OCI-LY1 (cell line): Measurements from ENCODE around the gene GGN.

Source experiments
- H2AFZ ChIP-seq: fragments of 200-600 bp; sonication (generic), shearing (Covaris generic); 2 replicates; pipeline ENCODE4 v1.6.0; 2014; ENCODE audit warnings: antibody characterized with exemption, mild to moderate bottlenecking, low read length
- H3F3A ChIP-seq: fragments of 200-600 bp; sonication (generic), shearing (Covaris generic); 2 replicates; pipeline ENCODE4 v1.6.0; 2014; ENCODE audit warnings: mild to moderate bottlenecking, antibody characterized with exemption, low read length, moderate library complexity; ENCODE audit not compliant: insufficient read depth
- H3K27ac ChIP-seq: fragments of 200-600 bp; sonication (generic); 2 replicates; pipeline ENCODE4 v1.5.1; 2014; ENCODE audit warnings: low read length, mixed run types, mild to moderate bottlenecking, low read depth; ENCODE audit not compliant: poor library complexity, severe bottlenecking
- H3K27me3 ChIP-seq: fragments of 200-600 bp; sonication (generic); 2 replicates; pipeline ENCODE4 v1.6.0; 2014; ENCODE audit warnings: antibody characterized with exemption, mild to moderate bottlenecking, low read length, moderate library complexity; ENCODE audit not compliant: insufficient read depth
- H3K36me3 ChIP-seq: fragments of 200-600 bp; sonication (generic); 2 replicates; pipeline ENCODE4 v1.6.1; 2014; ENCODE audit warnings: mild to moderate bottlenecking, antibody characterized with exemption, low read length, moderate library complexity, mixed read lengths; ENCODE audit not compliant: insufficient read depth
- H3K4me1 ChIP-seq: fragments of 200-600 bp; sonication (generic); 2 replicates; pipeline ENCODE4 v1.5.1; 2014; ENCODE audit warnings: mild to moderate bottlenecking, low read length, moderate library complexity; ENCODE audit not compliant: insufficient read depth, severe bottlenecking
- H3K4me2 ChIP-seq: fragments of 200-600 bp; sonication (generic), shearing (Covaris generic); 2 replicates; pipeline ENCODE4 v1.6.1; 2014; ENCODE audit warnings: low read length
- H3K4me3 ChIP-seq: fragments of 200-600 bp; sonication (generic); 2 replicates; pipeline ENCODE4 v1.5.1; 2014; ENCODE audit warnings: low read length, low read depth, mild to moderate bottlenecking, mixed read lengths; ENCODE audit not compliant: poor library complexity, severe bottlenecking
- H3K79me2 ChIP-seq: fragments of 200-600 bp; shearing (Covaris generic); 2 replicates; pipeline ENCODE4 v1.6.1; 2016; ENCODE audit warnings: mixed run types, low read length, mixed read lengths; ENCODE audit not compliant: insufficient read depth
- H3K9ac ChIP-seq: fragments of 200-600 bp; sonication (generic), shearing (Covaris generic); 2 replicates; pipeline ENCODE4 v1.6.1; 2014; ENCODE audit warnings: mild to moderate bottlenecking, low read length, mixed read lengths
- H3K9me2 ChIP-seq: fragments of 200-600 bp; sonication (generic), shearing (Covaris generic); 2 replicates; pipeline ENCODE4 v1.6.1; 2014; ENCODE audit warnings: low read depth, mild to moderate bottlenecking, low read length, mixed read lengths
- H3K9me3 ChIP-seq: fragments of 200-600 bp; shearing (Covaris generic); 2 replicates; pipeline ENCODE4 v1.6.1; 2014; ENCODE audit warnings: low read length, mixed read lengths
- H4K20me1 ChIP-seq: fragments of 200-600 bp; sonication (generic), shearing (Covaris generic); 2 replicates; pipeline ENCODE4 v1.6.0; 2016; ENCODE audit warnings: mild to moderate bottlenecking, low read length; ENCODE audit not compliant: insufficient read depth
- EZH2 ChIP-seq: fragments of 200-600 bp; sonication (generic), shearing (Covaris generic); IDR thresholded peaks from 2 replicates; pipeline ENCODE4 v1.8.0; 2017; ENCODE audit warnings: borderline replicate concordance, mixed run types, mild to moderate bottlenecking, antibody characterized with exemption, low read length, moderate library complexity, mixed read lengths
- TF ChIP-seq, protein P1 (sequence below): fragments of 200-600 bp; sonication (generic), shearing (Covaris generic); IDR thresholded peaks from 2 replicates; pipeline ENCODE4 v1.5.1; 2017; ENCODE audit warnings: mild to moderate bottlenecking, antibody characterized with exemption, low read length, moderate library complexity, mixed read lengths

The GGN gene

DNA sequence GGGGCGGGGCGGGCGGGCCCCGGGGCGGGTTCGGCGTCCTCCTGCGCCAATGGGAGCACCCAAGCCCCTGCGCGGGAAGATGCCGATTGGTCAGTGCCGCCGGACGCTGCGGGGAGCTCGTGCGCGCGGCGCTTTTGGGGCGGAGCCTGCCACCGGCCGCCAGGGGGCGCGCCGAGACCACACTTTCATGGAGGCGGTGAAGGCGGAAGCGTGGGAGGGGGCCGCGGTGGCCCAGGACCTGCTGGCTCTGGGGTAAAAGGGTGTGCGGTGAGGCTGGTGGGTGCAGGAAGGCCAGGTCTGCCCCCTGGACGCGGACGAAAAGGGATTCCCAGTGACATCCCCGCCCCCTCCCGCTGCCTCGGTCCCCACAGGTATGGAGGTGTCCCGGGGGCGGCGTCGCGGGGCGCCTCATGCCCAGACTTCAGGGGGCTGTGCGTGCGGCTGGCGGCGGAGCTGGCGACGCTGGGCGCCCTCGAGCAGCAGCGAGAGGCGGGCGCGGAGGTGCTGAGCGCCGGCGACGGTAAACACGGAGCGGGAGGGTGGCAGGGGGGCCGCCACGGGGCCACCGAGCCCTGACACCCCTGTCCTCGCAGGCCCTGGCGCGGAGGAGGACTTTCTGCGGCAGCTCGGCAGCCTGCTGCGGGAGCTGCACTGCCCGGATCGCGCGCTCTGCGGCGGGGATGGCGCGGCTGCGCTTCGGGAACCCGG is 15.3 kb upstream of the GGN start, which contains the start of gene FAM98C:
TSS of gene FAM98C (plus strand) at position 127 of the 708 bp plus-strand sequence. CDS start at position 188, 61 bp downstream.
- no peak within 1 kb of the TSS for H3K27ac ChIP-seq
- no peaks in the 10 kb centered on the region for H3K27me3 ChIP-seq
- no peak for TF ChIP-seq EZH2
- TF ChIP-seq, protein P1, sequence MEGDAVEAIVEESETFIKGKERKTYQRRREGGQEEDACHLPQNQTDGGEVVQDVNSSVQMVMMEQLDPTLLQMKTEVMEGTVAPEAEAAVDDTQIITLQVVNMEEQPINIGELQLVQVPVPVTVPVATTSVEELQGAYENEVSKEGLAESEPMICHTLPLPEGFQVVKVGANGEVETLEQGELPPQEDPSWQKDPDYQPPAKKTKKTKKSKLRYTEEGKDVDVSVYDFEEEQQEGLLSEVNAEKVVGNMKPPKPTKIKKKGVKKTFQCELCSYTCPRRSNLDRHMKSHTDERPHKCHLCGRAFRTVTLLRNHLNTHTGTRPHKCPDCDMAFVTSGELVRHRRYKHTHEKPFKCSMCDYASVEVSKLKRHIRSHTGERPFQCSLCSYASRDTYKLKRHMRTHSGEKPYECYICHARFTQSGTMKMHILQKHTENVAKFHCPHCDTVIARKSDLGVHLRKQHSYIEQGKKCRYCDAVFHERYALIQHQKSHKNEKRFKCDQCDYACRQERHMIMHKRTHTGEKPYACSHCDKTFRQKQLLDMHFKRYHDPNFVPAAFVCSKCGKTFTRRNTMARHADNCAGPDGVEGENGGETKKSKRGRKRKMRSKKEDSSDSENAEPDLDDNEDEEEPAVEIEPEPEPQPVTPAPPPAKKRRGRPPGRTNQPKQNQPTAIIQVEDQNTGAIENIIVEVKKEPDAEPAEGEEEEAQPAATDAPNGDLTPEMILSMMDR = peak; percentile 85
- peak within 1 kb of the TSS; percentile 77 for H3K4me2 ChIP-seq
- H4K20me1 ChIP-seq = no peaks in the 10 kb centered on the region
- H3K9me3 ChIP-seq = no peaks in the 10 kb centered on the region
- no peaks in the 10 kb centered on the region for H3K79me2 ChIP-seq
- H2AFZ ChIP-seq = peak within 1 kb of the TSS; percentile 83
- H3F3A ChIP-seq = no peaks in the 10 kb centered on the region
- no peaks in the 10 kb centered on the region for H3K9me2 ChIP-seq
- H3K4me1 ChIP-seq = peaks cover 10% of the 10 kb centered on the region
- H3K36me3 ChIP-seq = peaks cover 8% of the 10 kb centered on the region; the same call in 1 of the 2 replicates
- peak within 1 kb of the TSS; percentile 81 for H3K9ac ChIP-seq
- H3K4me3 ChIP-seq = peak within 1 kb of the TSS; percentile 78

DNA sequence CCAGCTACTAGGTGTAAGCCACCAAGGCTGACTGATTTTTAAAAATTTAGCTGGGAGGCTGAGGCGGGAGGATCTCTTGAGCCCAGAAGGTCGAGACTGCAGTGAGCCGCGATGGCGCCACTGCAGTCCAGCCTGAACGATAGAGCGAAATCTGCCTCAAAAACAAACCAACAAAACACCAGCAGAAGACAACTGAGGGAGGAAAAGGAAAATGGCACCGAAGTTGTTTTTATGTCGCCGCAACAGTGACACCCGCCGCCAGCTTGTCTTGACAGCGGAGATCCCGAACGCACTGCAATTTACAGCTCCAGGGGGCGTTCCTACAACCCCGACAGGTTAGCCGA is 14.8 kb upstream of the GGN start:
- H3K27me3 ChIP-seq = no peaks in the 10 kb centered on the region
- H3K4me1 ChIP-seq = peaks cover 10% of the 10 kb centered on the region
- peak overlapping the region; percentile 76 for H3K4me2 ChIP-seq
- peaks cover 8% of the 10 kb centered on the region; the same call in 1 of the 2 replicates for H3K36me3 ChIP-seq
- no peak for TF ChIP-seq EZH2
- TF ChIP-seq, protein P1 = no peak
- H2AFZ ChIP-seq = peak overlapping the region; percentile 83
- peak overlapping the region; percentile 53 for H3K4me3 ChIP-seq
- no peak overlapping the region for H3K27ac ChIP-seq
- H3K9ac ChIP-seq = peak overlapping the region; percentile 50; the same call in 1 of the 2 replicates
- no peaks in the 10 kb centered on the region for H3K9me2 ChIP-seq
- no peaks in the 10 kb centered on the region for H4K20me1 ChIP-seq
- H3K79me2 ChIP-seq = no peaks in the 10 kb centered on the region
- H3K9me3 ChIP-seq = no peaks in the 10 kb centered on the region
- H3F3A ChIP-seq = no peaks in the 10 kb centered on the region

DNA sequence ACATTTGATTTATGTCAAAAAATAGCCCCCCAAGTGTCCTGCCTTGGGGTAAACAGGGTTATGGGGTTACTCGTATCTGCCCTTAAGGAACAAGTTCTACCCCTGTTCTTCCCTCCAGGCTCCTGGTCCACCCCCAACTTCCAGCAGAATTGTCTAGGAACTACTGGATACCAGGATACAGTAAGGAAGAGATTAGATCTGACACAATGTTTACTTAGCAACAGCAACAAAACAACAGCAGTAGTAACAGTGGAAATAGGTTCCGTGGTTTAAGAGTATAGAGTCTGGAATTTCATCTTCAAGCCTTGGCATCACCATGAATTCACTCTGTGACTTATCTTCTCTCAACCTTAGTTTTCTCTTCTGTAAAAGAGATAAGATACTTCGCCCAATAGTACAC is 13.3 kb upstream of the GGN start:
- Histone ChIP-seq H3K9me3 (no peaks in the 10 kb centered on the region), H3K4me3 (no peak overlapping the region), H3K27me3 (no peaks in the 10 kb centered on the region), H2AFZ (no peak overlapping the region), H4K20me1 (no peaks in the 10 kb centered on the region), H3K9me2 (no peaks in the 10 kb centered on the region), H3K9ac (no peak overlapping the region), H3K79me2 (no peaks in the 10 kb centered on the region), H3K36me3 (0 out of 2 replicates have a peak, but pooled peaks cover 8% of the 10 kb centered on the region), H3K27ac (no peak overlapping the region), H3K4me2 (no peak overlapping the region), H3K4me1 (peaks cover 10% of the 10 kb centered on the region), H3F3A (no peaks in the 10 kb centered on the region)
- TF ChIP-seq, protein P1 = no peak
- TF ChIP-seq EZH2 = no peak
